ENCODE measurements around the gene EHD4. TPM values are rescaled to one million over a fixed set of nuclear protein-coding genes. Genes with fewer than 3 reads are reported as not detected.

EHD4 gene
- total RNA-seq, 1 donor from 2014 or later, result 42.6 TPM

GRCh38 chr15:42016971-42017370 lies 44.6 kb upstream of the EHD4 start:
- no peak for ATAC-seq (ENCODE audit: low read depth)
- POLR2A ChIA-PET, result no interaction called here

GRCh38 chr15:42014406-42014805 lies 42.0 kb upstream of the EHD4 start:
- ChIA-PET CTCF (no interaction called here), POLR2A (interaction anchor here (0.6 kb wide), 1 partner anchor 58 kb away, joined by 3 read pairs; no protein-coding TSS in a partner anchor)
- peaks cover 6% of the 10 kb centered on the region for H3K4me1 Mint-ChIP-seq
- H3K36me3 Mint-ChIP-seq (ENCODE audit: low read depth), result no peaks in the 10 kb centered on the region
- ATAC-seq (ENCODE audit: low read depth) (no peak), DNase-seq (no peak)
- H3K27ac Mint-ChIP-seq, result no peak overlapping the region
- no peaks in the 10 kb centered on the region for H3K9me3 Mint-ChIP-seq
- H3K4me3 Mint-ChIP-seq, result no peak overlapping the region
- H3K27me3 Mint-ChIP-seq, result peaks cover 4% of the 10 kb centered on the region
- no peak for TF ChIP-seq CTCF (IDR thresholded peaks at IDR 0.05)
- intact Hi-C loops (cut with micrococcal nuclease), result no loop called here

More at GRCh38 chr15:42016971-42017370, 44.6 kb upstream of the EHD4 start:
- TF ChIP-seq CTCF (IDR thresholded peaks at IDR 0.05), result no peak
- H3K4me1 Mint-ChIP-seq, result no peaks in the 10 kb centered on the region
- no peak overlapping the region for H3K4me3 Mint-ChIP-seq
- no peak for DNase-seq
- CTCF ChIA-PET, result no interaction called here
- H3K36me3 Mint-ChIP-seq (ENCODE audit: low read depth), result no peaks in the 10 kb centered on the region
- H3K27ac Mint-ChIP-seq, result no peak overlapping the region
- H3K27me3 Mint-ChIP-seq, result peaks cover 4% of the 10 kb centered on the region
- intact Hi-C loops (cut with micrococcal nuclease), result no loop called here
- H3K9me3 Mint-ChIP-seq, result no peaks in the 10 kb centered on the region

GRCh38 chr15:42012928-42013482 lies 40.6 kb upstream of the EHD4 start:
- H3K4me1 Mint-ChIP-seq, result peaks cover 6% of the 10 kb centered on the region
- H3K4me3 Mint-ChIP-seq, result no peak overlapping the region
- DNase-seq (no peak), ATAC-seq (ENCODE audit: low read depth) (no peak)
- H3K27ac Mint-ChIP-seq, result no peak overlapping the region
- no peaks in the 10 kb centered on the region for H3K36me3 Mint-ChIP-seq (ENCODE audit: low read depth)
- H3K27me3 Mint-ChIP-seq, result peaks cover 2% of the 10 kb centered on the region
- H3K9me3 Mint-ChIP-seq, result no peaks in the 10 kb centered on the region
- CTCF ChIA-PET, result no interaction called here
- no peak for TF ChIP-seq CTCF (IDR thresholded peaks at IDR 0.05)
- intact Hi-C loops (cut with micrococcal nuclease), result no loop called here
- POLR2A ChIA-PET, result no interaction called here

- Mint-ChIP-seq H3K27me3 (peaks cover 1% of the 10 kb centered on the region), H3K9me3 (no peaks in the 10 kb centered on the region), H3K4me1 (peaks cover 6% of the 10 kb centered on the region), H3K4me3 (no peak overlapping the region), H3K27ac (no peak overlapping the region), H3K36me3 (ENCODE audit: low read depth) (no peaks in the 10 kb centered on the region)
- no peak for DNase-seq
- ChIA-PET POLR2A (interaction anchor here (0.8 kb wide), 1 partner anchor 61 kb away, joined by 3 read pairs; no protein-coding TSS in a partner anchor), CTCF (no interaction called here)
- no peak for TF ChIP-seq CTCF (IDR thresholded peaks at IDR 0.05)
- no peak for ATAC-seq (ENCODE audit: low read depth)
- intact Hi-C loops (cut with micrococcal nuclease), result no loop called here
Measured at GRCh38 chr15:42012241-42012640, 39.9 kb upstream of the EHD4 start.

GRCh38 chr15:42011074-42011473 lies 38.7 kb upstream of the EHD4 start:
- H3K27ac Mint-ChIP-seq, result no peak overlapping the region
- no peak for DNase-seq
- POLR2A ChIA-PET, result no interaction called here
- no peaks in the 10 kb centered on the region for H3K9me3 Mint-ChIP-seq
- no peak for ATAC-seq (ENCODE audit: low read depth)
- no peak for TF ChIP-seq CTCF (IDR thresholded peaks at IDR 0.05)
- no peaks in the 10 kb centered on the region for H3K27me3 Mint-ChIP-seq
- H3K4me3 Mint-ChIP-seq, result no peak overlapping the region
- H3K4me1 Mint-ChIP-seq, result peaks cover 6% of the 10 kb centered on the region
- H3K36me3 Mint-ChIP-seq (ENCODE audit: low read depth), result no peaks in the 10 kb centered on the region
- CTCF ChIA-PET, result no interaction called here
- intact Hi-C loops (cut with micrococcal nuclease), result no loop called here
